ENCODE data around the gene GAS2.

DNA sequence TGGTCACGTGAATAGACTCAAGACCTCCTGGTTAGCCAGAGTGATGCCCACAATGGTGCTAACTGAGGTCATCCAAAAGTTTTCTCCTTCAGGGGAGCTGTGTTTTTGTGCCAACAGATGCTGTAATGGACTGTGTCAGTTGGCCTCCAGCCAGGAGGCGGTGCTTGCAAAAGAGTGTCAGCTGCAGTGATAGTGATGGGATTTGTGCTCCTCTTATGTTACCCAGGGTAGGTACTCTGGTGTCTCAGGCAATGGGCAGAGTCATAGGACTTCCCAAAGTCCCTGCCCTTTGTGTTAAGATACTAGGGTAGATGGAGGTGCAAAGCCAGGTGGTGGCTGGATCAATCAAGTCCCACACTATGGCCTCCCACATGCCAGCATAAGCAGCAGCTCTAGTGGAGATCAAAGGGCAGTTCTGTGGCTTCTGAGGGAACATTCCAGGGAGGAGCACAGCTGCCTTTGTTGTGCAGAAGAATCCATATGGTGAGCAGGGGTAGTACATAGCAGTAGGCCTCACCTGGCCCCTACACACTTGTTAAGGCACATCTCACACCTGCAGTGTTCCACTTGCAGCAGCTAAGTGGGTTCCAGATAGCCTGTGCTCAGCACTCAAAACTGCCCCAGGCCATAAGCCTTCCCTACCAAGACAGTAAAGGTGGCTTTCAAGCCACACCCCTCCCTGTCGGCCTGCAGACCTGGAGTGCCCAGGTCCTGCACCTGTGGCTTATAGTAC is 31.3 kb upstream of the GAS2 start:
- TF ChIP-seq CTCF (IDR thresholded peaks at IDR 0.05) (no peak), POLR2A (IDR thresholded peaks at IDR 0.05) (no peak)

Data from body of pancreas (tissue), 4 donors.